HepG2 (cell line): Measurements from ENCODE around the gene N4BP2L1. TPM values are rescaled to one million over a fixed set of nuclear protein-coding genes. Genes with fewer than 3 reads are reported as not detected.

Experiments used
- ATAC-seq: fragments of 200-7000 bp; cut with Tn5 transposase; 3 replicates; pipeline ENCODE4 v1.9.1; 2020; ENCODE audit warnings: mild to moderate bottlenecking, moderate library complexity
- BruUV-seq: library from RNA; stranded (reverse); fragments of 400-500 nt; replicated peaks from 2 replicates; lab custom pipeline; 2021; lab: Mats Ljungman, UMichigan
- CTCF ChIA-PET: fragments of 300-600 bp; formaldehyde crosslinking; extraction: SDS; loops from one replicate; lab custom pipeline; 2021; ENCODE audit warnings: low total read pairs, inconsistent platforms, low intra/inter-chr PET ratio; lab: Yijun Ruan, JAX
- POLR2A ChIA-PET: fragments of 350-600 bp; sonication (Branson Sonifier 250); formaldehyde crosslinking; loops from one replicate; lab custom pipeline; 2020; ENCODE audit warnings: antibody characterized with exemption, inconsistent platforms; lab: Yijun Ruan, JAX
- DNase-seq: peaks from one replicate; pipeline ENCODE4 v3.0.0-alpha.2; 2015; ENCODE audit warnings: low spot score
- FAIRE-seq: peaks from 3 replicates; lab custom pipeline; 2011; peaks lifted over from hg19 to GRCh38; lab: Jason Lieb, UNC
- H2AFZ ChIP-seq: one replicate; pipeline ENCODE4 v1.6.1; 2011; ENCODE audit warnings: low read length, inconsistent platforms
- H3K27ac ChIP-seq: fragments of 300-600 bp; 3 replicates; pipeline ENCODE4 v1.8.0; 2011; ENCODE audit warnings: mixed run types, mild to moderate bottlenecking, mixed read lengths, low read length, inconsistent platforms; ENCODE audit not compliant: insufficient read depth; ENCODE audit errors: extremely low read length
- H3K27me3 ChIP-seq, 2 experiments: fragments of 200-600 bp in 1 of 2; 2 replicates in 1 of 2; 3 replicates in 1 of 2; pipeline versions ENCODE4 v1.6.0 to v1.8.0; 2011; ENCODE audit warnings: low read length in 2 of 2, mild to moderate bottlenecking in 2 of 2, moderate library complexity in 2 of 2, inconsistent platforms in 1 of 2; ENCODE audit not compliant: insufficient read depth in 2 of 2, control insufficient read depth in 1 of 2
- H3K36me3 ChIP-seq, 2 experiments: fragments of 200-600 bp in 1 of 2; replicated peaks in 1 of 2; 2 replicates in 1 of 2; 3 replicates in 1 of 2; pipeline versions ENCODE4 v1.5.1 to v1.8.0; 2011; ENCODE audit warnings: low read length in 2 of 2, inconsistent platforms in 1 of 2; ENCODE audit not compliant: insufficient read depth in 2 of 2, control insufficient read depth in 1 of 2
- H3K4me1 ChIP-seq: 2 replicates; pipeline ENCODE4 v1.5.1; 2012; ENCODE audit warnings: low read length, inconsistent platforms; ENCODE audit not compliant: insufficient read depth
- H3K4me2 ChIP-seq: 2 replicates; pipeline ENCODE4 v1.6.0; 2011; ENCODE audit warnings: low read depth, low read length, inconsistent platforms
- H3K4me3 ChIP-seq, 3 experiments: fragments of 200-600 bp in 1 of 3; sonication (generic), shearing (Covaris generic) in 1 of 3; replicated peaks in 1 of 3; 2 replicates each; pipeline ENCODE4 v1.5.1; 2011 to 2016; ENCODE audit warnings: low read length in 3 of 3, inconsistent platforms in 2 of 3, low read depth in 2 of 3, mild to moderate bottlenecking in 2 of 3, control low read depth in 1 of 3, mixed read lengths in 1 of 3; ENCODE audit not compliant: insufficient read depth in 1 of 3
- H3K79me2 ChIP-seq: one replicate; pipeline ENCODE4 v1.6.1; 2011; ENCODE audit warnings: low read length, inconsistent platforms; ENCODE audit not compliant: insufficient read depth
- H3K9ac ChIP-seq: 2 replicates; pipeline ENCODE4 v1.6.0; 2011; ENCODE audit warnings: mild to moderate bottlenecking, low read depth, low read length, inconsistent platforms; ENCODE audit not compliant: insufficient read depth
- H3K9me3 ChIP-seq: 2 replicates; pipeline ENCODE4 v1.5.1; 2012; ENCODE audit warnings: mild to moderate bottlenecking, low read length
- H4K20me1 ChIP-seq: 2 replicates; pipeline ENCODE4 v1.6.0; 2011; ENCODE audit warnings: inconsistent platforms, mild to moderate bottlenecking, low read length, moderate library complexity; ENCODE audit not compliant: insufficient read depth
- ATM ChIP-seq: fragments of 450-650 bp; IDR thresholded peaks from 2 replicates; pipeline ENCODE4 v1.7.1; 2017; ENCODE audit warnings: mild to moderate bottlenecking, borderline replicate concordance
- MAFK ChIP-seq, 2 experiments: IDR thresholded peaks in 1 of 2; conservative IDR thresholded peaks in 1 of 2; 2 replicates each; pipeline ENCODE4 v1.6.1; 2011; ENCODE audit warnings: improper control_type of control experiment in 2 of 2, low read length in 2 of 2
- MATR3 ChIP-seq: sonication (generic); formaldehyde crosslinking; IDR thresholded peaks from 2 replicates; pipeline ENCODE4 v1.4.0; 2020; ENCODE audit warnings: missing genetic modification reagents
- TRIM22 ChIP-seq: fragments of 450-650 bp; IDR thresholded peaks from 2 replicates; pipeline ENCODE4 v1.6.1; 2017
- ZBTB7A ChIP-seq: sonication (generic); formaldehyde crosslinking; IDR thresholded peaks from 2 replicates; pipeline ENCODE4 v1.8.0; 2022; ENCODE audit warnings: mild to moderate bottlenecking, missing genetic modification reagents
- ZNF562 ChIP-seq: sonication (generic); formaldehyde crosslinking; IDR thresholded peaks from 2 replicates; pipeline ENCODE4 v1.8.0; 2022; ENCODE audit warnings: missing genetic modification reagents, borderline replicate concordance
- ZNF740 ChIP-seq: sonication (generic); formaldehyde crosslinking; IDR thresholded peaks from 2 replicates; pipeline ENCODE4 v1.4.0; 2020; ENCODE audit warnings: missing genetic modification reagents
- WGBS: methylation state at CpG from one replicate; pipeline ENCODE4 v1.1.6; 2017; ENCODE audit warnings: low lambda C conversion rate; 5-methylcytosine and 5-hydroxymethylcytosine counted together
- in situ Hi-C: cut with HindIII; loops from 2 replicates; pipeline ENCODE4 v1.10.0; 2017; ENCODE audit warnings: low pct_unique_long_range_greater_than_20kb; ENCODE audit not compliant: extremely low pct_ligation_motif_present
- intact Hi-C: fragments of 100-400 bp; cut with micrococcal nuclease; formaldehyde crosslinking; loops from one replicate; pipeline ENCODE4 v1.10.0; 2022; ENCODE audit not compliant: unreplicated experiment
- polyA plus RNA-seq, 8 experiments: library from polyadenylated mRNA; depleted of rRNA in 3 of 8; stranded (reverse) in 7 of 8; unstranded in 1 of 8; fragments of >200 nt; fragmentation: Illumina TruSeq in 4 of 8; extraction: Trizol in 4 of 8; gene quantifications; 2 replicates each; pipeline versions ENCODE4 v1.2.1 to v1.2.3, GENCODE V29; 2011 to 2016; ENCODE audit warnings: low read depth in 4 of 8, missing spikeins in 1 of 8, mixed read lengths in 1 of 8; ENCODE audit not compliant: insufficient read depth in 1 of 8
- total RNA-seq, 5 experiments: library from RNA; depleted of rRNA; stranded (reverse); fragments of >200 nt; fragmentation: Illumina TruSeq; extraction: Trizol; gene quantifications; 2 replicates each; pipeline ENCODE4 v1.2.3, GENCODE V29; 2016; ENCODE audit warnings: low read depth in 1 of 5

N4BP2L1 gene
- total and polyA plus RNA-seq, 2 of the 13 experiments (the other 11 are each of a cell fraction or from before 2014, with no cell fraction given) = 13.2 to 34.5 TPM

DNA sequence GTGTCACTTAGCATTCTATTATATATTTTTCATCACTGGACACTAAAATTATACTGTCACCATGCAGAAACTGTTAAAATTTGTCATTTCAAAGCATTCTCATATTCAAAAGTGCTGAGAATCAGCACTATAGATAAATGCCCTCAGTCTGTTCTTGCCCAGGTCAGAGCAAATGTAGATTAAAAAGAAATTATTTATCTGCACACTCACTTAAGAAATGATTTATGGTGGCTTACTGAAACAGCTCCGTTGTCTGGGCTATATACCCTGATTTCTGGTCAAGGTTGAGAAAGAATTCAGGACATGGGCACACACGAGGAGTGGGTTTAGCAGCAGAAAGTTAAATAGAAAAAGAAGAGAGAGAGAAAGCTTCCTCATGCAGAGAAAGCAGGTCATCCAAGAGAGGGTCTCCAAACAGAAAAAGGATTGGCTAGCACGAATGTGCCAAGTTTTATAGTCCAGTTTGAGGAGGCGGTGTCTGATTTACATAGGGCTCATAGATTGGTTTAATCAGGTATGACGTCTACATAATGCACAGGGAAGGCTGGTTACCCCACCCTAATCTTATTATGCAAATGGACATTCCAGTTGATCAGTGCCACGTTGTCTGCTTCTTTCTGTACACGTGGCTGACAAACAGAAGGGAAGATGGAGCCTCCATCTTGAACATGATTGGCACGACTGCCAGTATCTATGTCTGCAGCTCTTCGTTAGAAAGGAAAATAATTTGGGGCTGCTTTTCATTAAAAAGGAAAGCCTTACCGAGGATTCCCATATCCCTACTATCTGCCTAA lies 47.3 kb upstream of the N4BP2L1 start:
- H4K20me1 ChIP-seq = no peaks in the 10 kb centered on the region
- no peaks in the 10 kb centered on the region for H3K4me1 ChIP-seq
- ATAC-seq (no peak), DNase-seq (no peak), FAIRE-seq (no peak)
- H3K79me2 ChIP-seq = no peaks in the 10 kb centered on the region
- no peaks in the 10 kb centered on the region for H3K27me3 ChIP-seq
- no peak overlapping the region for H3K9ac ChIP-seq
- H2AFZ ChIP-seq = no peak overlapping the region
- intact Hi-C loops (no loop called here), in situ Hi-C loops (no loop called here)
- no peak overlapping the region for H3K4me2 ChIP-seq
- ChIA-PET CTCF (no interaction called here), POLR2A (interaction anchor here (0.6 kb wide), 1 partner anchor 25 kb away, joined by 3 read pairs; no protein-coding TSS in a partner anchor)
- no peaks in the 10 kb centered on the region for H3K36me3 ChIP-seq
- TF ChIP-seq ZNF562 (CRISPR knock-in tag) (no peak), ATM (no peak), MATR3 (CRISPR knock-in tag) (no peak), ZBTB7A (CRISPR knock-in tag) (no peak), MAFK (conservative IDR thresholded peaks at IDR 0.05 in 1 of 2, IDR thresholded peaks at IDR 0.05 in 1 of 2; ENCODE audit: low read length in 2 of 2) (no peak), TRIM22 (no peak), ZNF740 (CRISPR knock-in tag) (no peak)
- TSS peak; percentile 15 for BruUV-seq
- H3K27ac ChIP-seq = no peak overlapping the region
- no peaks in the 10 kb centered on the region for H3K9me3 ChIP-seq
- WGBS = 92% methylated on average over 10 of the region's 10 CpGs
- H3K4me3 ChIP-seq = no peak overlapping the region
